SK-N-MC (cell line): ENCODE results near the gene DCDC2C.

Source experiments
- EZH2 ChIP-seq: fragments of 200-600 bp; sonication (generic); IDR thresholded peaks from one replicate; pipeline ENCODE4 v1.6.1; 2017; ENCODE audit warnings: antibody characterized with exemption
- FOXP2 ChIP-seq: optimal IDR thresholded peaks from 2 replicates; pipeline ENCODE3; 2011; ENCODE audit warnings: mild to moderate bottlenecking, moderate library complexity; ENCODE audit not compliant: insufficient read depth; ENCODE audit errors: extremely low read length, control extremely low read depth
- POLR2AphosphoS5 ChIP-seq: IDR thresholded peaks from 2 replicates; pipeline ENCODE4 v1.6.1; 2012; ENCODE audit warnings: mild to moderate bottlenecking, low read depth, low read length, borderline replicate concordance

DNA sequence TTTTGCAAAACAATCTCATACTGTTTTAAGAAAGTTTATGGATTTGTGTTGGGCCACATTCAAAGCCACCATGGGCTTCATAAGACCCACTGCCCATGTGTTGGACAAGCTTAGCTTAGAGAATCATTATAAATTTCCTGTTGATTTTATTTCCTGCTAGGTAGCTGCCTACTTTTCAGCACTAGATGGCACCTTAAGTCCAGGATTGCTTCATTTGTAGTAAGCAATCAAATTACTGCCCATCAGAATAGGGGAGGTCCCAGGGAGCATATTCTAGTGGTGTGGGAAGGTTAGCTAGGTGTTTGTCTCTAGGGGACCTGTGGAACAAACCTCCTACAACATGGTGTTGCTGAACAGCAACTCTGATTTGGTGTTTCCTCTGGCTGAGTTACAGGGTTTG lies 11.0 kb upstream of the DCDC2C start:
- TF ChIP-seq EZH2 (no peak), POLR2AphosphoS5 (no peak), FOXP2 (no peak)
